Hematopoietic multipotent progenitor cell treated with erythropoietin and hydrocortisone succinate and interleukin-3 and kit ligand, for 6 days (in vitro differentiated cells): Measurements from ENCODE around the gene DKK1.
"Not testable (repeated sequence)": the region's sequence is repeated elsewhere in the genome, so short reads cannot be mapped to it uniquely, and the experiment has no call there.

ENCODE experiments used
- DNase-seq: peaks from one replicate; pipeline ENCODE4 v3.0.0-alpha.2; 2015

Gene DKK1

GRCh38 chr10:52318136-52318701, 4.1 kb downstream of the DKK1 start:
- DNase-seq: no peak

- no peak for DNase-seq
Observed at GRCh38 chr10:52318822-52319464, 4.9 kb downstream of the DKK1 start.

- no peak for DNase-seq
Observed at GRCh38 chr10:52319926-52320325, 5.8 kb downstream of the DKK1 start.

DNA sequence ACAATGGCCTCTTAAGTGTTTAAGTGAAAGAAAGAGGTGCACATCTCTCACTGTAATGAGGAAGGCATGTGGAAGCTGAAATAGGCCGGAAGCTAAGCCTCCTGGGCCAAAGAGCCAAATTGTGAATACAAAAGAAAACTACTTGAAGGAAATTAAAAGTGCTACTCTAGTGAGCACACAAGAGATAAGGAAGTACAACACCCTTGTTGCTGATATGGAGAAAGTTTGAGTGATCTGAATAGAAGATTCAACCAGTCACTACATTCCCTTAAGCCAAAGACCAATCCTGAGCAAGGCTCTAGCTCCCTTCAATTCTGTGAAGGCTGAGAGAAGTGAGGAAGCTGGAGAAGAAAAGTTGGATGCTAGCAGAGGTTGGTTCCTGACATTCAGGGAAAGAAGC, 8.2 kb downstream of the DKK1 start:
- DNase-seq: no peak

DNA sequence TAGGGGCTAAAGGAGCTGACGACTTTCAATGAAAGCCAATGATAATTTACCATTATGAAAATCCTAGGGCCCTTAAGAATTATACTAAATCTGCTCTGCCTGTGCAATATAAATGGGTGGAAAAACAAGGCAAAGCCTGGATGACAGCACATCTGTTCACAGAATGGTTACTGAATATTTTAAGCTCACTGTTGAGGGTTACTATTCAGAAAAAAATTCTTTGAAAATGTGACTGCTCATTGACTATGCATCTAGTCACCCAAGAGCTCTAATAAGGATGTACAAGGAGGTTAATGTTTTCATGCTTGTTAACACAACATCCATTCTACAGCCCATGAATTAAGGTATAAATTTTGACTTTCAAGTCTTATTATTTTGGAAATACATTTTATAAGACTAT, 8.9 kb downstream of the DKK1 start:
- DNase-seq: no peak

- no peak for DNase-seq
Observed at GRCh38 chr10:52326382-52326781, 12.3 kb downstream of the DKK1 start.

GRCh38 chr10:52331638-52332364, 17.7 kb downstream of the DKK1 start:
- DNase-seq: no peak

- no peak for DNase-seq
Observed at GRCh38 chr10:52332815-52333214, 18.7 kb downstream of the DKK1 start.

DNA sequence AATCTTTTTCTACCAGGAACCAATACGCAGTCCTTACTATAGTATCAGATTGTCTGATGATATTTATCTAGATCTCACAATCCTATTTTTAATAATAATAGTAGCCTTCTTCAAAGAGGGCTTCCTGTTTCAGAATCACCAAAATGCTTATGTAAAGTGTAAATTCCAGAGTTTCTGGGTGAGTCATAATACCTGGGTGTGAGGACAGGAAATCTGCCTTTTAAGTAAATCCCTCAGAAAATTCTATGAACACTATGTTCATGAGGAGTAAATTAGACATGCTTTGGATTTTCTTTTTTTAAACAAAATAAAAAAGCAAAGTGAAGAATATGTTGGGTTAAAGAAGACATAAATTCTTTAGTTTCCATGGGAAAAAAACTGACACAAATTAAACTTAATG, 20.5 kb downstream of the DKK1 start:
- no peak for DNase-seq

DNA sequence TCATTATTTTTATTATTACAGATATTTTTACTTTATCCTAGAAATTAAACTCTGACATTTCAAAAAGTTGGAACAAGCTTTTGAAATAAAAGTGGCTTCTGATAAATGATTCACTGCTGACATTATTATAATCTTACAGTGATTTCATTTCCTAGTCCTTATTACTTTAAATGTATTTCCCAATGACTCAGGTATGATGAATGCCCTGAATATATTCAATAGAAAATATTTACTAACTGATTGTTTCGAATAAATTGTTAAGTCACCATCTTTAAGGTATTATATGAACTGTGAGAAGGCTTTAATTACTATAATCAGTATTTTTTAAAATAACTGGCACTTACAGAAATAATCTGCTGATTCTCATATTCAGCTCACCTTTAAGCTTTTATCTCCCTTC, 21.6 kb downstream of the DKK1 start:
- DNase-seq: no peak

DNA sequence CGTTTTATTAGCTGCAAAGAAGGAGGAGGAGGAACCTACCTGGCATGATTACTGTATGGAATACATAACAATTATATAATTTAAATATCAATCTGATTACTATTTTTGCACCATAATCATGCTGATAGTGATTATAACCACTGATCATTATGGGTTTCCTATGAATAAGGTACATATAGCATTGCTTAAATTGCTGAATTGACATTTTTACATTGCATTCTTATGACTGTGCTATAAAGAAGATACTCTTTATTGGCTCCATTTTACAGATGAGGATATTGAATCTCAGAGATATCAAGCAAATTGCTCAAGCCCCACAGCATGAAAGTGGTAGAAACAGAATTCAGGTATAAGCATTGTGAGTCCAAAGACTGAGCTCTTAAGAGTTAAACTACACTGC, 23.1 kb downstream of the DKK1 start:
- DNase-seq: no peak

DNA sequence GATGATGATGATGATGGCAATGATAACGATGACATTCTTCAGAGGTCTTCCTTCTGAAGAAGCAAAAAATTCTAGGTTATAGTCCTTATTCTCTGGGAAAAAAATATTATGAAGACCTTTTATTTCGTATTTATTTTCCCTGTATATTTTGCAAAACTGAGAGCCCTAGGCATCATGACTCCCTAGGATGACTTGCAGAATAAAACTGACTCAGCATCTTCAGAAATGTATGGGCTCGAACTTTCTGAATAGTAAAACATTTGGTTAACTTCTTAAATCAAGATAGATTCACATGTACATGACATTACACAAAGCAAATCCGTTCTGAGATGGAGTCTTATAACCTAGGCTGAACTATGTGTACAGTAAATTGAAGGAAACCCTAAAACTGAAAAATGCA, 29.4 kb downstream of the DKK1 start:
- DNase-seq: no peak

DNA sequence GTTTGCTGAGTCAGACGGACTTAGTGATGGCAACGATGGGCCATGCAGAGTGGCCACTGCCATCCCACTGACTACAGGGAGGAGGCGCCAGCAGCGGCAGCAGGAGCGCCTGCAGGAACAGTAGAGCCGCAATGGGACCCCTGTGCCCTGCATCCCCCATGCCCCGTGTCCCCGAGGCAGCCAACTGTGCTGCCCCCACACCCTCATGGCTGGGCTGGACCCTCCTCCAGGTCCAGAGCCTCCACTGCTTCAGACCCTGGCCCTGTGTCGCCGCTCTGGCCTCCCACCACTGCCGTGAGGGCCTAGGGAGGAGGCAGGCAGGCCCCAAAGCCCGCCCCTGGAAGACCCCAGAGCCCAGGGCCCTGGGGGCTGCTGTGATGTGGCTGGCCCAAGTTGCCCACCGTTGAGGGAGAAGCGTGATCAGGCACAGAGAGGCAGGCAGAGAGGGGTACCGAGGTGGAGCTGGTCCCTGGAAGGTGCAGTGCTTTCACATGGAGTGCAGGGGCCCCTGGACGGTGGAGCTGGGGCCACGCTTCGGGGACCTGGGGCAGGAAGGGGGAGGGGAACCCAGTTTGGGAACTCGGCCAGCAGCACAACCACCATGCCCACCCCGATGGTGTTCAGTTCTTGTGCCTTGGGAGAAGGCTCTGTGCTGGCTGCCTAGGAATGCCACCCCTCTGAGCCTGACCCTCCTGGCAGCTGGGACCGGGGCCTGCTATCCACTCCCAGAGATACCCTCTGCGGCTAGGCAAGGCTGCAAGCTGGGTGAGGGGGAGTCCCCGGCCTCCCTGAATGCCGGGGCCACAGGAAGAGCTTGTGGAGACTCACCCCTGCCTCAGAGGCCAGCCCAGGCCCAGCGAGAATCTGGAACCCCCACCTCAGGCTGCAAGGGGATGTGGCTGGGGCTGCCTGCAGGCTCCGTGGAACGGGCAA, 32.6 kb downstream of the DKK1 start:
- no peak for DNase-seq

DNA sequence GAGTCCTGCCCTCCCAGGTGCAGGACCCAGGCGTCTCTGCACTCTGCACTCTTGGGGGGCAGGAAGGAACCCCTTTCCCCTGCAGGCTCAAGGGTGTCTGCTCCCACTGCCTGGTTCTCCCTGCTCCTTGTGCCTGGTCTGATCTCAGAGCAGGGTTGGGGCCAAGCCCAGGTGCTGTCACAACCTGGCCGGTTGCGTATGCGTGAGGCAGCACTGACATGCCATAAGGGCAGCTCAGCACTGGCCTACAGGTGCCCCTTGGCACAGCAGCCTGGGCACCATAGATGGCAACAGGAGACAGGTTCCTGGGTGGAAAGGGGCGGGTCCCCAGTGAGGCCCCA, 33.2 kb downstream of the DKK1 start:
- no peak for DNase-seq

GRCh38 chr10:52348037-52348564, 34.0 kb downstream of the DKK1 start:
- DNase-seq: no peak

GRCh38 chr10:52351914-52352330, 37.8 kb downstream of the DKK1 start:
- DNase-seq: no peak

GRCh38 chr10:52353205-52353604, 39.1 kb downstream of the DKK1 start:
- no peak for DNase-seq

DNA sequence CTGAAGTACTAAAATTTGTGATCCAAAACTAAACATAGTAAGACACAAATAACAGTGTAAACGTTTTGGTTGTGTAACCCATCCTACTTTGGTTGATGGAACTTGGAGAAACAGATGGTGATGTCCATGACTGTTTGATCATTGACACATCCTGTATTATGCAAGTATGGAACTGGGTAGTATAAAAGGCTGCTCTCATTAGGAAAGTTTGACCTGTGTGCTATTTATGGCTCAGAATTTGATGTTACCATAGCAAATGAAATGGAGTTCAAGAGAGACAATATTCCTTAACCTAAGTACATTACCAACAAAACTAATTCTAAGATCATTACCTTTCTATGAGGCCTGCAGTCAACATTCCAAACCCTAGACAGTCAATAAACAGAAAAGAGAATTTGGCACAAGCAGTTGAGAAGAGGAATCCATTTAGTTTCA, 39.9 kb downstream of the DKK1 start:
- DNase-seq: no peak

- peak; percentile 42 for DNase-seq
Observed at GRCh38 chr10:52357971-52358370, 43.9 kb downstream of the DKK1 start.

DNA sequence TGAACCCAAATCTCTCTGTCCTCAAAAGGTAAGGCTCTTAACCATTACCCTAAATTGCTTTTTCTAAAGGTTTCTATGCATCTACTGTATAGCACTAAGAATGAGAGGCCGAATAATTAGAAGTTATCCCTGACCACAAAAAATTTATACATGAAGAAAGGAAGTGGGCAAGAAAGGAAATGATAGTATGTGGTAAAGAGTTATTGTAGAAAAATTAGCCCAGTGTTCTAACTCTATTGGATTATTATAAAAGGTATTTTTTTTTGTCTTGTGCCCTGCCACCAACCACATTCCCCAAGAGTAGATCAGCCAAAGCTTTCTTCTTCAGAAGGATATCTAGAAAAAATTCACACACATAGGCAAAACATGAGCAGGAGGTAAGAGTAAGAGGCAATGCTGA, 45.4 kb downstream of the DKK1 start:
- DNase-seq: peak; percentile 5

DNA sequence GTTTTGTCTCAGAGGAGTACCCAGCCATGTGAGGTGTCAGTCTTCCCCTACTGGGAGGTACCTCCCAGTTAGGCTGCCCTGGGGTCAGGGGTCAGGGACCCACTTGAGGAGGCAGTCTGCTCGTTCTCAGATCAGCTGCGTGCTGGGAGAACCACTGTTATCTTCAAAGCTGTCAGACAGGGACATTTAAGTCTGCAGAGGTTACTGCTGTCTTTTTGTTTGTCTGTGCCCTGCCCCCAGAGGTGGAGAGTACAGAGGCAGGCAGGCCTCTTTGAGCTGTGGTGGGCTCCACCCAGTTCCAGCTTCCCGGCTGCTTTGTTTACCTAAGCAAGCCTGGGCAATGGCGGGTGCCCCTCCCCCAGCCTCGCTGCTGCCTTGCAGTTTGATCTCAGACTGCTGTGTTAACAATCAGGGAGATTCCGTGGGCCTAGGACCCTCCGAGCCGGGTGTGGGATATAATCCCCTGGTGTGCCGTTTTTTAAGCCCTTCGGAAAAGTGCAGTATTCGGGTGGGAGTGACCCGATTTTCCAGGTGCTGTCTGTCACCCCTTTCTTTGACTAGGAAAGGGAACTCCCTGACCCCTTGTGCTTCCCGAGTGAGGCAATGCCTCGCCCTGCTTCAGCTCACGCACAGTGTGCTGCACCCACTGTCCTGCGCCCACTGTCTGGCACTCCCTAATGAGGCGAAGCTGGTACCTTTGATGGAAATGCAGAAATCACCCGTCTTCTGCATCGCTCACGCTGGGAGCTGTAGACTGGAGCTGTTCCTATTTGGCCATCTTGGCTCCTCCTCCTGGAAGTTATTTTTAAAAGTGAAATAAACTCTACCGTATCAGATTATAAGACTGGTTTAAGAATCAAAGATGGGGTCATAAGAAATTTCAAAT, 51.7 kb downstream of the DKK1 start:
- not testable (repeated sequence) for DNase-seq
